NCI-H2196 treated with DMSO at 0.1 percent for 48 hours (cell line): ENCODE data around the gene ANAPC15.
"Not testable (repeated sequence)": the region's sequence is repeated elsewhere in the genome, so short reads cannot be mapped to it uniquely, and the experiment has no call there.

Experiments used
- DNase-seq: peaks from one replicate; lab custom pipeline; 2025; ENCODE audit not compliant: unreplicated experiment; lab: John Stamatoyannopoulos, UW

The ANAPC15 gene

GRCh38 chr11:72112143-72112977 is at the start of gene ANAPC15:
Gene ANAPC15, minus strand, starts transcription at chr11:72112695. Its CDS starts 1,419 bp downstream, at chr11:72111276.
- peak; percentile 99 for DNase-seq

DNA sequence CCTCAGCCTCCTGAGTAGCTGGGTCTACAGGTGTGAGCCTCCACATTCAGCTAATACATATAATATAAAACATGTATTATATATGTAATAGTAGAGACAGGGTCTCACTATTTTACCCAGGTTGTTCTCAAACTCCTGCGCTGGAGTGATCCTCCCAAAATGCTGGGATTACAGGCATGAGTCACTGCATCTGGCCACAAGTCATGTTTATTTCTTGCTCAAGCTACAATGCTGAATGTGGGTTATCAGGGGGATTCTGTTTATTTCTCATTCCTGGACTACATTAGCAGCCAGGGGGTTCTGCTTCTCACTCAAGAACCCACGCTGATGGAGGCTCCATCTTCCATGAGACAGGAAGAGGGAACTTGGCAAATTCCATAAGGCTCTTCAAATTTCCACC is 47.8 kb upstream of the ANAPC15 start:
- DNase-seq = no peak

GRCh38 chr11:72157131-72157530 is 44.6 kb upstream of the ANAPC15 start:
- no peak for DNase-seq

GRCh38 chr11:72155751-72156150 is 43.3 kb upstream of the ANAPC15 start:
- DNase-seq = no peak

- DNase-seq = no peak
Measured at GRCh38 chr11:72154816-72155215, 42.3 kb upstream of the ANAPC15 start.

- DNase-seq = not testable (repeated sequence)
Measured at GRCh38 chr11:72153874-72154273, 41.4 kb upstream of the ANAPC15 start.

DNA sequence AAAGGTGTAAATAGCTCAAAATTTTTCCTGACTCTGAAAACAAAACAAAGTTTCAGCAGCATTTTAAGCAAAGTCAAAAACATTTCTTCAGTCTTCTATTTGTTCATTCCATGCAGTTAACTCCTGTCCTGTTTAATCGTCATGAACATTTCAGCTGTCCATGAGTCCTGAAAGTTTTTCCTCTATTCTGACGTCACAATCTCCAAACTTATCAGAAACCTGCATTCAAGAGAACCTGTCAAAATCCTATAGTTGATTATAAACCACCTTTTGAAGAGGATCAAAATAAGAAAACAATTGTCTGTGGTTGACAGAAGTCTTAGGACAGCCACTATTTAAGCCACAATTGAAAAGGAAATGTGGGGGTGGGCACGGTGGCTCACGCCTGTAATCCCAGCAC is 38.4 kb upstream of the ANAPC15 start:
- no peak for DNase-seq

DNA sequence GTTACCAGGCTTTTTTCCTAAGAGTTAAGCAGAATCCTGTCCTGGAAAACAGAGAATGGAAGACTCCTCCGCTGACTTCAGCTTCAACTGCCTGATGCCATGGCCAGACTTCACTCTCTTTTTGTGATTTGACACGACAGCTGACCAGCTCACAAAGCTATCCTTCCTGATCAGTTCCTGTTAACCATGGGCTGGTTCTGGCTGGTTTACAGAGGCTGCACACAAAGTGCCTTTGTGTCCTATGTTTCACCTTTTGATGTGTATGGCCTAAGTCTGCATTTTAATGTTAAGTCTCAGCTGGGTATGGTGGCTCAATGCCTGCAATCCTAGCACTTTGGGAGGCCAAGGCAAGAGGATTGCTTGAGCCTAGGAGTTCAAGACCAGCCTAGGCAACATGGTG is 34.1 kb upstream of the ANAPC15 start:
- no peak for DNase-seq

DNA sequence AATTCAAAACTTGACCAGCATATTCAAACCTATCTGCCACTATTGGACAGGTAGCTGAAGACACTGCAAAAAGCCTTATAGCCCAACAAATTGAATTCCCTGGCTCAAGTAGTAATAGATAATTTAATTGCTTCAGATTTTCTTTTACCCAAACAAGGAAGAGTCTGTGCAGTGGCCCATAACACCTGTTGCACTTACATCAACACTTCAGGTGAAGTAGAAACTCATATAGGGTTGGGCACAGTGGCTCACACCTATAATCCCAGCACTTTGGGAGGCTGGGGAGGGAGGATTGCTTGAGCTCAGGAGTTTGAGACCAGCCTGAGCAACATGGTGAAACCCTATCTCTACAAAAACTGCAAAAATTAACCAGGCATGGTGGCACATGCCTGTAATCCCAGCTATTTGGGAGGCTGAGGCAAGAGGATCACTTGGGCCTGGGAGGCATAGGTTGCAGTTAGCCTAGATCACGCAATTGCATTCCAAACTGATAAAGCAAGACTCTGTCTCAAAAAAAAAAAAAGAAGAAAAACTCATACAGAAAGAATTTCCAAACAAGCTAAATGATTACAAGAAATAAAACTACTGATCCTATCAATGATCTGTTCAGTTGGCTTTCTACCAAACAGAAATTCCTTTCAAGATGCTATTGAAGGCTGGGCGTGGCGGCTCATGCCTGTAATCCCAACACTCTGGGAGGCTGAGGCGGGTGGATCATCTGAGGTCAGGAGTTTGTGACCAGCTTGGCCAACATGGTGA is 32.5 kb upstream of the ANAPC15 start:
- DNase-seq = no peak

DNA sequence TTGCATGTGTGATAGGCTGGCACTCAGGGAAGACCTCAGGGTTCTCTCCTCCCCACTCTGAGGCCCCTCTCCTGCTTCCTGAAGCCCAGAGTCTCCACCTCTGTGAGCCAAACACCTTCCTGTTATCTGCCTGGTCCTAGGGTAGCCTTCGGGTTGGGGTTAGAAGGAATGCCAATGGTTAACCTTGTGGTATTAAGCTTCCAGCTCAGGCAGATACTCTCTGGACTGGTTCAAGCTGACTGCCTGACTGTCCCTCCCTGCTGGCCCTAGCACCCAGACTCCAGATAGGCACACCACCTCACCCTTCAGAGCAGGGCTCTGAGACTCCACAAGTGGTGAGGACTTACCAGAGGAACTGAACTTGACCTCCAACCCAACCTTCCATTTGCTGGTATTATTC is 30.0 kb upstream of the ANAPC15 start:
- DNase-seq = not testable (repeated sequence)

GRCh38 chr11:72142086-72142485 is 29.6 kb upstream of the ANAPC15 start:
- not testable (repeated sequence) for DNase-seq

- no peak for DNase-seq
Measured at GRCh38 chr11:72141066-72141465, 28.6 kb upstream of the ANAPC15 start.

DNA sequence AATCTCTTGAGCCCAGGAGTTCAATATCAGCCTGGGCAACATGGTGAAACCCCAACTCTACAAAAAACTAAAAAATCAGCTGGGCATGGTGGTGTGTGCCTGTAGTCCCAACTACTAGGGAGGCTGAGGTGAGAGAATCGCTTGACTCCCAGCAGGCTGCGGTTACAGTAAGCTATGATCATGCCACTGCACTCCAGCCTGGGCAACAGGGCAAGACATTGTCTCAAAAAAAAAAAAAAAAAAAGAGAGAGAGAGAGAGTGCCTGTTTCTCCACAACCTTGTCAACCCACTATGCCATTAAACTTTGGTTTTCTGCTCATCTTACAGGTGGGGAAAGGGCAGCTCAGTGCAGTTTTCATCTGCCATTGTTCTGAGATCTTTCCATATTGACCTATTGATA is 28.2 kb upstream of the ANAPC15 start:
- no peak for DNase-seq

- no peak for DNase-seq
Measured at GRCh38 chr11:72139500-72139899, 27.0 kb upstream of the ANAPC15 start.

DNA sequence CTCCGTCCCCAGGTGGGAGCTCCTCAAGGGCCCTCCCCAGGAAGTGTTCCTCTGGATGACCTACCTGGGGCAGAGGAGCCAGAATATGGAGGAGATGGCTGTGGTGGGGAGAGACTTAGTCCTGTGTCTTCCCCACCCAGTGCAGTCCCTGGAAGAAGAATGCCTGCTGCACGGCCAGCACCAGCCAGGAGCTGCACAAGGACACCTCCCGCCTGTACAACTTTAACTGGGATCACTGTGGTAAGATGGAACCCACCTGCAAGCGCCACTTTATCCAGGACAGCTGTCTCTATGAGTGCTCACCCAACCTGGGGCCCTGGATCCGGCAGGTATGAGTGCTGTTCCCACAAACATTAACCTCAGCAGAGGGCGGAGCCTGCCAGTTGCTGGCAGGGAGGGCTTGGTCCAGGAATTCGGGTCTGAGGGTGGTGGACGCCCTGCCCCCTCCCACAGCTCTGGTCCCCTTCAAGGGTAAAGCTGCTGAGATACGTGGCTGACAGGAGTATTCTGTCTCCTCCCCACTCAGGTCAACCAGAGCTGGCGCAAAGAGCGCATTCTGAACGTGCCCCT is 26.4 kb upstream of the ANAPC15 start:
- DNase-seq = no peak

DNA sequence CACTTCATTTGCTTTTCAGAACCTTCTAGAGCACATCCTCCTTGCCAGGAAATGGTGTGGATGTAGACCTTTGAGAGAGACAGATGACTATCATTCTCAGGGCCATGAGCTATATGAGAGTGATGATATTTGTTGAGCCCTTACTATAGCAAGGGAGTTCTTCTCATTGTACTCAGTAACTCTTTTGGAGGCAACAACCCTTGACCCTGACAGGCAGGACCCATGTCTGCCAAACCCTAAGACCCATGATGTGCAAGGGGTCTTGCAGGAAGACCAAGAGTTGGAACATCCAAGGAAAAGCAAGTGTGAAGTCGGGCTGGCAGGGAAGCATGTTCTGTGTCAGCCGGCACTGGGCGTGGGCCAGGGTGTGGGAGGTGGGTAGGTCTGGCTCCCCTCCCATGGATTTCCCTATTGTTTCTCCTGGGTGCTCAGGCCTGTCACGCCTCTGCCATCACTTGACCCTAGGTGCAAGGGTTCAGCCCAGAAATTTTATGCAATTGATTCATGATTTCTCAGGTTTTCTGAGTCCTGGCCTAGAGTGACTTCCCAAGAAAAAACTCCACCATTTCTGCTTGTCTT is 24.3 kb upstream of the ANAPC15 start:
- DNase-seq = no peak

DNA sequence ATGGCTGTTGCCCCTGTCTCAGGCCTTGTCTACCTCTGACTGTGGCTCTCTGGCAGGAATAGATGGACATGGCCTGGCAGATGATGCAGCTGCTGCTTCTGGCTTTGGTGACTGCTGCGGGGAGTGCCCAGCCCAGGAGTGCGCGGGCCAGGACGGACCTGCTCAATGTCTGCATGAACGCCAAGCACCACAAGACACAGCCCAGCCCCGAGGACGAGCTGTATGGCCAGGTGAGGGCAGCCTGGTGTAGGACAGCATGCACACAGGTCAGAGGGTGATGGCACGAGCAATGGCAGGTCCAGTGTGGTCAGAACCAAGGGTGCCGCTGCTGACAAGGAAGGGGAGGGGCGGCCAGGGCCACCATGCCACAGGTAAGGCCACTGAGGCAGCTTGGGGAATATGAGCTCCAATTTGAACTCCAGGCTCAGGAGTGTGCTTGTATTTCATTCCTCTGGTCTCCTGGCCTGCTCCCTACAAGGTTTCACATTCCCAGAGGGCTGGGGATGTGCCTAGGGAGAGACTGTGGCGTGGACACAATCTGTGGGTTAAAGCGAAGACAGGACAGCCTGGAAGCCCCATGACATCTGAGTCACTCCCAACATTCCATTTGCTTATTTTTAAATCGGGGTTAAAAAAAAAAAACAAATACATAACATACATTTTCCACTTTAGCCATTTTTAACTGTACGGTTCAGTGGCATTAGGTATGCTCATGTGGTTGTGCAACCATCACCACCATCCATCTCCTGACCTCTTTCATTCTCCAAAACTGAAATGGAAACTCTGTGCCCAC is 23.6 kb upstream of the ANAPC15 start:
- no peak for DNase-seq

GRCh38 chr11:72135473-72135872 is 23.0 kb upstream of the ANAPC15 start, which contains the start of gene FOLR3:
Gene FOLR3, plus strand, starts transcription at chr11:72135725. Its CDS starts 228 bp downstream, at chr11:72135953.
- not testable (repeated sequence) for DNase-seq

DNA sequence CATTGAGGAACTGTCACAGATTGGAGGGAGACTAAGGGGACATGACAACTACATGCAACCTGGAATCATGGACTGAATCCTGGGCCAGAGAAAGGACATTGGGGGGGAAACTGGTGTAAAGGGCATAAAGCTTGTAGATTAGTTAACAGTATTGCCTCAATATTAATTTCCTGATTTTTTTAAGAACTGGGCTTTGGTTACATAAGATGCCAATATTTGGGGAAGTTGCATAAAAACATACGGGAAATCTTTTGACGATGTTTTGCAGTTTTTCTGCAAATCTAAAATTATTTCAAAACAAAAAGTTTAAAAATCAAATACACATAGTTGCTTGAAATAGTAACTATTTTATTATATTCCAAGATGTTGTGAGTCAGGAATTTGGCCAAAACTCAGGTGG is 20.2 kb upstream of the ANAPC15 start:
- no peak for DNase-seq

DNA sequence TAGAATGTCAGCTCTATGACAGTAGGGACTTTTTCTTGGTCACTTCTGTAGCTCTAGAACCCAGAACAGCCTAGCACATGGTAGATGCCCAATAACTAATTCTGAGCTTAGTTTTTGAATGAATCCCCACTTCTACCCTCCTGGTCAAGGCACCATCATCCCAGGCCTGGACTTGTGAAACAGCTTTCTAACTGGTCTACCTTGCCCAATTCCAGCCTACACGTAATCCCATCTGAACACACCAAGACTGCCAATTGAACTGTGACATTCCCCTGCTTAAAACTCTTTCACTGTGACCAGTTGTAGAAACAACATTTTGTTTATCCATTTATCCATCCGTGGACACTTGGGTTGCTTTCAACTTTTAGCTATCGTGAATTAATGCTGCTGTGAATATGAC is 16.9 kb upstream of the ANAPC15 start:
- no peak for DNase-seq

DNA sequence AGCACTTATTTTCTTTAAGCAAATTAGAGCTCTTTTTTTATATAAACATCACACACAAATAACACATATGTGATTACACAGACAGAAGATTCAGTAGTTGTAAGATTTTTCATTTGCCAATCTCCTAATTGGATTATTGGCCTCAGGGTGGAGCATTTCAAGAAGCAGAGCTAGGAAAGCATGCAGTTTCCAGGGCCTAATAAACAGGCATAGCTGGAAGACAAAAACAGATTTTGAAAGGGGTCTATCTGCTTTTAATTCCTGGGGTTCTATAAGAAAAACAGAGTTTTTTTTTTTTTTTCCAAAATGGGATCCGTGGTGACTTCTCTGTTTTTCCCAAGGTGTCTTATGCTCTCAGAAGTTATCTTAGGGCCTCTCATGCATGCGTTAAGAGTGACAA is 15.4 kb upstream of the ANAPC15 start:
- no peak for DNase-seq
